ENCODE measurements around the gene ESYT2.

Gene ESYT2

DNA sequence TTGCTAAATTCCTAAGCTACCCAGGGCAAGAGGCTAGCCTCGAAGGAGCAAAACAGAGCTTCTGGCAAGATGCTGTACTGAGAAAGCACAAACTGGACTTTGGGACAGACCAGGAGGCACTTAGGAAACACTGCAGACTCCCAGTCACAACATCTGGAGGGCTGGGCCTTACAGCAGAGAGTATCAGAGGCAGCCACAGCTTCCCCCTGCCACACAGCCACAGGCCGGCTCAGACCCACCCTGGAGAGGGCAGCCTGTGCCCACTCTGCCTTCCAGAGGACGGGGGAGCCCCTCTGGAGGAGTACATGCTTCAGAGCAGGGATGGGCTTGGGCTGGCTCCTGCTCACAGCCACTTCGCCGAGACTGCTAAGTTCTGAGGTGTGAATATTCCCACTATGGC, 17.4 kb downstream of the ESYT2 start:
- no peaks in the 10 kb centered on the region for H3K9me3 ChIP-seq (ENCODE audit: control insufficient read depth, insufficient read depth, low read depth, low read length)
- ChIA-PET CTCF (no interaction called here), POLR2A (no interaction called here)
- H3K4me3 ChIP-seq (ENCODE audit: low read depth, low read length) = no peak overlapping the region
- peaks cover 0 to 5% of the 10 kb centered on the region in 2 experiments; a peak in 1 of 3 replicates for H3K36me3 ChIP-seq (ENCODE audit: control insufficient read depth in 2 of 2, insufficient read depth in 1 of 2, low read length in 2 of 2)
- H3K27ac ChIP-seq (ENCODE audit: extremely low read depth, low read depth, low read length) = no peak overlapping the region
- no peak for TF ChIP-seq BCL11B (tag by site-specific recombination; IDR thresholded peaks at IDR 0.05; ENCODE audit: low read depth)
- TF ChIP-seq YY1 (tag by site-specific recombination; IDR thresholded peaks at IDR 0.05) = no peak
- TF ChIP-seq SP2 (tag by site-specific recombination; IDR thresholded peaks at IDR 0.05) = no peak
- TF ChIP-seq ZNF239 (tag by site-specific recombination; IDR thresholded peaks at IDR 0.05) = no peak
- TF ChIP-seq, protein P1, sequence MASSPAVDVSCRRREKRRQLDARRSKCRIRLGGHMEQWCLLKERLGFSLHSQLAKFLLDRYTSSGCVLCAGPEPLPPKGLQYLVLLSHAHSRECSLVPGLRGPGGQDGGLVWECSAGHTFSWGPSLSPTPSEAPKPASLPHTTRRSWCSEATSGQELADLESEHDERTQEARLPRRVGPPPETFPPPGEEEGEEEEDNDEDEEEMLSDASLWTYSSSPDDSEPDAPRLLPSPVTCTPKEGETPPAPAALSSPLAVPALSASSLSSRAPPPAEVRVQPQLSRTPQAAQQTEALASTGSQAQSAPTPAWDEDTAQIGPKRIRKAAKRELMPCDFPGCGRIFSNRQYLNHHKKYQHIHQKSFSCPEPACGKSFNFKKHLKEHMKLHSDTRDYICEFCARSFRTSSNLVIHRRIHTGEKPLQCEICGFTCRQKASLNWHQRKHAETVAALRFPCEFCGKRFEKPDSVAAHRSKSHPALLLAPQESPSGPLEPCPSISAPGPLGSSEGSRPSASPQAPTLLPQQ (tag by site-specific recombination; IDR thresholded peaks at IDR 0.05) = no peak
- no peak for TF ChIP-seq ZBTB7A (tag by site-specific recombination; IDR thresholded peaks at IDR 0.05; ENCODE audit: low read depth)
- TF ChIP-seq, protein P2, sequence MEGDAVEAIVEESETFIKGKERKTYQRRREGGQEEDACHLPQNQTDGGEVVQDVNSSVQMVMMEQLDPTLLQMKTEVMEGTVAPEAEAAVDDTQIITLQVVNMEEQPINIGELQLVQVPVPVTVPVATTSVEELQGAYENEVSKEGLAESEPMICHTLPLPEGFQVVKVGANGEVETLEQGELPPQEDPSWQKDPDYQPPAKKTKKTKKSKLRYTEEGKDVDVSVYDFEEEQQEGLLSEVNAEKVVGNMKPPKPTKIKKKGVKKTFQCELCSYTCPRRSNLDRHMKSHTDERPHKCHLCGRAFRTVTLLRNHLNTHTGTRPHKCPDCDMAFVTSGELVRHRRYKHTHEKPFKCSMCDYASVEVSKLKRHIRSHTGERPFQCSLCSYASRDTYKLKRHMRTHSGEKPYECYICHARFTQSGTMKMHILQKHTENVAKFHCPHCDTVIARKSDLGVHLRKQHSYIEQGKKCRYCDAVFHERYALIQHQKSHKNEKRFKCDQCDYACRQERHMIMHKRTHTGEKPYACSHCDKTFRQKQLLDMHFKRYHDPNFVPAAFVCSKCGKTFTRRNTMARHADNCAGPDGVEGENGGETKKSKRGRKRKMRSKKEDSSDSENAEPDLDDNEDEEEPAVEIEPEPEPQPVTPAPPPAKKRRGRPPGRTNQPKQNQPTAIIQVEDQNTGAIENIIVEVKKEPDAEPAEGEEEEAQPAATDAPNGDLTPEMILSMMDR (tag by site-specific recombination; IDR thresholded peaks at IDR 0.05) = no peak
- TF ChIP-seq KLF9 (tag by site-specific recombination; IDR thresholded peaks at IDR 0.05; ENCODE audit: low read depth) = no peak
- TF ChIP-seq BCL11A (tag by site-specific recombination; IDR thresholded peaks at IDR 0.05; ENCODE audit: low read depth) = no peak
- TF ChIP-seq ZBTB21 (tag by site-specific recombination; IDR thresholded peaks at IDR 0.05) = no peak
- TF ChIP-seq, protein P3, sequence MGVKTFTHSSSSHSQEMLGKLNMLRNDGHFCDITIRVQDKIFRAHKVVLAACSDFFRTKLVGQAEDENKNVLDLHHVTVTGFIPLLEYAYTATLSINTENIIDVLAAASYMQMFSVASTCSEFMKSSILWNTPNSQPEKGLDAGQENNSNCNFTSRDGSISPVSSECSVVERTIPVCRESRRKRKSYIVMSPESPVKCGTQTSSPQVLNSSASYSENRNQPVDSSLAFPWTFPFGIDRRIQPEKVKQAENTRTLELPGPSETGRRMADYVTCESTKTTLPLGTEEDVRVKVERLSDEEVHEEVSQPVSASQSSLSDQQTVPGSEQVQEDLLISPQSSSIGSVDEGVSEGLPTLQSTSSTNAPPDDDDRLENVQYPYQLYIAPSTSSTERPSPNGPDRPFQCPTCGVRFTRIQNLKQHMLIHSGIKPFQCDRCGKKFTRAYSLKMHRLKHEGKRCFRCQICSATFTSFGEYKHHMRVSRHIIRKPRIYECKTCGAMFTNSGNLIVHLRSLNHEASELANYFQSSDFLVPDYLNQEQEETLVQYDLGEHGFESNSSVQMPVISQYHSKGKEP (tag by site-specific recombination; IDR thresholded peaks at IDR 0.05) = no peak
- TF ChIP-seq ZNF169 (tag by site-specific recombination; IDR thresholded peaks at IDR 0.05) = no peak
- no peak for TF ChIP-seq ZNF157 (tag by site-specific recombination; IDR thresholded peaks at IDR 0.05)
- TF ChIP-seq TRIM28 (IDR thresholded peaks at IDR 0.05; ENCODE audit: borderline replicate concordance, low read length) = no peak
- TF ChIP-seq ZNF184 (tag by site-specific recombination; IDR thresholded peaks at IDR 0.05) = no peak
- no peak for TF ChIP-seq ZNF660 (tag by site-specific recombination; IDR thresholded peaks at IDR 0.05)
- H3K4me1 ChIP-seq (ENCODE audit: control insufficient read depth, insufficient read depth, low read length) = no peaks in the 10 kb centered on the region; the same call in 1 of the 2 replicates

DNA sequence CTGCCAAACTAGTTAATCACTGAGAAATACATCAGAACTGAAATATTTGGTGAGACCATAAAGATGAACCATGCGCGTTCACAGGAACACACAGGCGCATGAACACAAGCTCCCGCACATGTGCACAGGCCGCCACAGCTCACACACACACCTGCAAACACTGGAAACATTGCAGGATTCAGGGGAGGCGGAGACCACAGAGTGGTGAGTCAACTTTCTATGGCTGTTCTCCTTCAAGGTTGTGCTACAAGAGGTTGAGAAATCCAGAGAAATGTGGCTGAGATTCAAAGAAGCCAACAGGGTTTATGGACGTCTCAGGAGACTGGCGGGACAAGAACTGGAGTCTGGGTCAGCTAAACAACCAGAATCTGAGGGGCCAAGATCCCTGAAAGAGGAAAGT, 17.8 kb downstream of the ESYT2 start:
- H3K36me3 ChIP-seq (ENCODE audit: control insufficient read depth in 2 of 2, insufficient read depth in 1 of 2, low read length in 2 of 2) = peaks cover 0 to 5% of the 10 kb centered on the region in 2 experiments; a peak in 1 of 3 replicates
- H3K4me3 ChIP-seq (ENCODE audit: low read depth, low read length) = no peak overlapping the region
- H3K4me1 ChIP-seq (ENCODE audit: control insufficient read depth, insufficient read depth, low read length) = no peaks in the 10 kb centered on the region; the same call in 1 of the 2 replicates
- ChIA-PET POLR2A (interaction anchor here (0.5 kb wide), 1 partner anchor 198 kb away, joined by 3 read pairs; no protein-coding TSS in a partner anchor), CTCF (no interaction called here)
- no peak for TF ChIP-seq ZNF350 (tag by site-specific recombination; IDR thresholded peaks at IDR 0.05)
- TF ChIP-seq YY1 (tag by site-specific recombination; IDR thresholded peaks at IDR 0.05) = no peak
- no peak for TF ChIP-seq ZNF266 (tag by site-specific recombination; IDR thresholded peaks at IDR 0.05; ENCODE audit: low read depth)
- no peak for TF ChIP-seq ZNF549 (tag by site-specific recombination; IDR thresholded peaks at IDR 0.05)
- TF ChIP-seq ZNF274 (IDR thresholded peaks at IDR 0.05; ENCODE audit: low read length) = no peak
- TF ChIP-seq ZNF274 (tag by site-specific recombination; IDR thresholded peaks at IDR 0.05; ENCODE audit: borderline replicate concordance) = no peak
- TF ChIP-seq ZNF501 (tag by site-specific recombination; IDR thresholded peaks at IDR 0.05) = no peak
- no peak for TF ChIP-seq ZNF169 (tag by site-specific recombination; IDR thresholded peaks at IDR 0.05)
- no peak for TF ChIP-seq ZFP41 (tag by site-specific recombination; IDR thresholded peaks at IDR 0.05; ENCODE audit: borderline replicate concordance)
- TF ChIP-seq ZNF121 (tag by site-specific recombination; IDR thresholded peaks at IDR 0.05) = no peak
- TF ChIP-seq ZEB2 (tag by site-specific recombination; IDR thresholded peaks at IDR 0.05) = no peak
- no peak for TF ChIP-seq ZNF596 (tag by site-specific recombination; IDR thresholded peaks at IDR 0.05)
- no peak for TF ChIP-seq SP3 (tag by site-specific recombination; IDR thresholded peaks at IDR 0.05)
- H3K27ac ChIP-seq (ENCODE audit: extremely low read depth, low read depth, low read length) = no peak overlapping the region
- no peaks in the 10 kb centered on the region for H3K9me3 ChIP-seq (ENCODE audit: control insufficient read depth, insufficient read depth, low read depth, low read length)
